PFSK-1 (cell line): ENCODE measurements around the gene BUB1B.

ENCODE experiments used
- POLR2AphosphoS5 ChIP-seq: IDR thresholded peaks from 2 replicates; pipeline ENCODE4 v1.6.1; 2012; ENCODE audit warnings: low read depth, mild to moderate bottlenecking, control low read depth, low read length, moderate library complexity
- TAF1 ChIP-seq: IDR thresholded peaks from 2 replicates; pipeline ENCODE4 v1.6.1; 2012; ENCODE audit warnings: low read length, control low read depth, borderline replicate concordance; ENCODE audit not compliant: insufficient read depth

DNA sequence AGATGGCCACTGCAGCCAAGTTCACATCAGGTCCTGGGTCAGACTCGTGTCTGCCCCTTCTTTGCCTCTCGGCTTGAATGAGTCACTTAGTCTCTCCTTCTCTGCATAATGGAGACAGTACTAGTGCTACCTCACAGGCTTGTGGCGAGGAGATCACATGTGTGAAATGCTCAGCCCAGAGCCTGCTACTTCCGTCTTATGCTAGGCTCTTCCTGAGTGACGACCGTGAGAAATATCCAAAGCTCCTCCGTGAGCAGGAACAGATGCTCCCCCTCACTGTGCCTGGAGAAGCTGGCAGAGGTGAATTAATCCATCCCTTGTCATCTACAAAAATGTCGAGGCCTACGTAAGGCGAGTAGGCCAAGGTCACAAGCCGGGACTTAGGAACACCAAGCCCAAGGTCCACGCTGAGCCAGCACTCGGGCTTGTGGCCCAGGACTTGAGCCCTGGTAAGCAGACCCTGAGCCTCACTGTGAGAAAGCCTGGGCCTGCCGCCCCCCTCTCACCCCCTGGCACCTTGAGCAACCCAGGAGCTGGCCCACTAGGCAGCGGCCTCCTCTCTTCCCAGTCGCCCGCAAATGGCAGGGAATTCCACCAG is 95.9 kb downstream of the BUB1B start:
- TF ChIP-seq TAF1 (no peak), POLR2AphosphoS5 (no peak)
